HG03378 (cell line): Measurements from ENCODE around the gene POU2F3.
A peak's percentile ranks its signal among the peaks of the same experiment; 100 is the strongest.

Experiments used
- ATAC-seq: cut with Tn5 transposase; IDR thresholded peaks from one replicate; pipeline ENCODE4 v1.9.1; 2021; ENCODE audit warnings: mild to moderate bottlenecking, moderate library complexity; ENCODE audit not compliant: unreplicated experiment

Gene POU2F3

GRCh38 chr11:120336641-120337354 lies 96.9 kb downstream of the POU2F3 start:
- no peak for ATAC-seq

- ATAC-seq: no peak
Observed at GRCh38 chr11:120337355-120338106, 97.6 kb downstream of the POU2F3 start.

- no peak for ATAC-seq
Observed at GRCh38 chr11:120338107-120338933, 98.4 kb downstream of the POU2F3 start.

- ATAC-seq: no peak
Observed at GRCh38 chr11:120339394-120339890, 99.5 kb downstream of the POU2F3 start.

GRCh38 chr11:120340529-120340928 lies 100.6 kb downstream of the POU2F3 start:
- no peak for ATAC-seq

- no peak for ATAC-seq
Observed at GRCh38 chr11:120342226-120342625, 102.3 kb downstream of the POU2F3 start.

GRCh38 chr11:120342678-120343077 lies 102.7 kb downstream of the POU2F3 start:
- no peak for ATAC-seq

- ATAC-seq: peak; percentile 55
Observed at GRCh38 chr11:120343429-120343828, 103.5 kb downstream of the POU2F3 start.

GRCh38 chr11:120344302-120345004 lies 104.5 kb downstream of the POU2F3 start:
- peak; percentile 79 for ATAC-seq

- ATAC-seq: no peak
Observed at GRCh38 chr11:120346233-120346632, 106.3 kb downstream of the POU2F3 start.

- ATAC-seq: no peak
Observed at GRCh38 chr11:120350637-120351036, 110.7 kb downstream of the POU2F3 start.

GRCh38 chr11:120352405-120352804 lies 112.5 kb downstream of the POU2F3 start:
- ATAC-seq: no peak

- no peak for ATAC-seq
Observed at GRCh38 chr11:120354068-120354467, 114.1 kb downstream of the POU2F3 start.

GRCh38 chr11:120354779-120355178 lies 114.8 kb downstream of the POU2F3 start:
- no peak for ATAC-seq

- no peak for ATAC-seq
Observed at GRCh38 chr11:120357620-120358019, 117.7 kb downstream of the POU2F3 start.

- ATAC-seq: no peak
Observed at GRCh38 chr11:120358729-120359128, 118.8 kb downstream of the POU2F3 start.

- ATAC-seq: no peak
Observed at GRCh38 chr11:120363436-120363835, 123.5 kb downstream of the POU2F3 start.

- ATAC-seq: no peak
Observed at GRCh38 chr11:120365512-120365911, 125.6 kb downstream of the POU2F3 start.
